HG03565 (cell line): ENCODE measurements around the gene TNFSF4.

Experiments
- ATAC-seq: cut with Tn5 transposase; IDR thresholded peaks from one replicate; pipeline ENCODE4 v1.9.1; 2021; ENCODE audit warnings: mild to moderate bottlenecking, moderate library complexity; ENCODE audit not compliant: unreplicated experiment

The TNFSF4 gene

GRCh38 chr1:173210716-173211231 lies 3.6 kb upstream of the TNFSF4 start:
- ATAC-seq = no peak

GRCh38 chr1:173210283-173210682 lies 3.2 kb upstream of the TNFSF4 start:
- ATAC-seq = no peak

- no peak for ATAC-seq
Observed at GRCh38 chr1:173208868-173209267, 1.7 kb upstream of the TNFSF4 start.

- ATAC-seq = no peak
Observed at GRCh38 chr1:173208146-173208545, 1.0 kb upstream of the TNFSF4 start.

GRCh38 chr1:173205146-173206051 lies 1.7 kb downstream of the TNFSF4 start:
- ATAC-seq = no peak

- no peak for ATAC-seq
Observed at GRCh38 chr1:173204693-173205092, 2.4 kb downstream of the TNFSF4 start.

GRCh38 chr1:173202424-173203145 lies 4.5 kb downstream of the TNFSF4 start:
- no peak for ATAC-seq

- no peak for ATAC-seq
Observed at GRCh38 chr1:173201969-173202368, 5.2 kb downstream of the TNFSF4 start.

GRCh38 chr1:173195596-173196088 lies 11.5 kb downstream of the TNFSF4 start:
- peak; percentile 58 for ATAC-seq

GRCh38 chr1:173193639-173194038 lies 13.5 kb downstream of the TNFSF4 start:
- no peak for ATAC-seq

GRCh38 chr1:173191011-173191705 lies 16.0 kb downstream of the TNFSF4 start:
- ATAC-seq = no peak

GRCh38 chr1:173190101-173190936 lies 16.8 kb downstream of the TNFSF4 start:
- no peak for ATAC-seq

- no peak for ATAC-seq
Observed at GRCh38 chr1:173187671-173188237, 19.4 kb downstream of the TNFSF4 start.

- ATAC-seq = no peak
Observed at GRCh38 chr1:173181791-173182190, 25.3 kb downstream of the TNFSF4 start.

GRCh38 chr1:173176246-173176645 lies 30.9 kb downstream of the TNFSF4 start:
- ATAC-seq = no peak

- no peak for ATAC-seq
Observed at GRCh38 chr1:173175514-173176145, 31.5 kb downstream of the TNFSF4 start.

- no peak for ATAC-seq
Observed at GRCh38 chr1:173173388-173173787, 33.7 kb downstream of the TNFSF4 start.

- ATAC-seq = no peak
Observed at GRCh38 chr1:173171152-173171551, 36.0 kb downstream of the TNFSF4 start.

- ATAC-seq = no peak
Observed at GRCh38 chr1:173168941-173169340, 38.2 kb downstream of the TNFSF4 start.
